GM12892 (cell line): ENCODE measurements around the gene OBSCN.

Experiments
- POLR2A ChIP-seq: IDR thresholded peaks from 2 replicates; pipeline ENCODE4 v1.6.1; 2011; ENCODE audit warnings: low read depth, low read length, control low read depth
- POLR2AphosphoS5 ChIP-seq: IDR thresholded peaks from 2 replicates; pipeline ENCODE4 v1.6.1; 2011; ENCODE audit warnings: low read depth, low read length, control low read depth

DNA sequence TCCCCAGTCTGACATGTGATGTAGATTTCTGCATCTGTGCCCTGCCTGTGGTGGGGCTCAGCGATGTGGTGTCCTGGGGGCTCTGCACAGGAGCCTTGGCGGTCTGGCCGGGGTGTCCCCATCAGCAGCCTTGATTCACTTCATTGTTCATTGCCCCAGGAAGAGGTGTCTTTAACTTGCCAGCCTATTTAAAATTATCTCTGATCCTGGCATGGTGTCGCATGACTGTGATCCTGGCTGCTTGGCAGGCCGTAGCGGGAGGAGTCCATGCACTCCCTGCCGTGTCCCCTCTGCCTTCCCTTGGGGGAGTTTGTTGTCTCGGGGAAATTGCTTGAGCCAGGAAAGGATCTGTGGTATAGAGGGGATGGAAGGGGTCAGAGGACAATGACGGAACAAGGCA, 138.9 kb downstream of the OBSCN start:
- no peak for TF ChIP-seq POLR2A
- TF ChIP-seq POLR2AphosphoS5 = no peak
